Inferior parietal cortex (tissue), 1 donor: ENCODE results near the gene GFOD2.
"Not testable (repeated sequence)": the region's sequence is repeated elsewhere in the genome, so short reads cannot be mapped to it uniquely, and the experiment has no call there.

ENCODE experiments used
- DNase-seq: peaks from one replicate; pipeline ENCODE4 v3.0.0-alpha.2; 2016; ENCODE audit errors: extremely low spot score

Gene GFOD2

GRCh38 chr16:67719048-67719777 is at the start of gene GFOD2:
Gene GFOD2, minus strand, starts transcription at chr16:67719316. Its CDS starts 33,601 bp downstream, at chr16:67685715.
- peak; percentile 97 for DNase-seq

DNA sequence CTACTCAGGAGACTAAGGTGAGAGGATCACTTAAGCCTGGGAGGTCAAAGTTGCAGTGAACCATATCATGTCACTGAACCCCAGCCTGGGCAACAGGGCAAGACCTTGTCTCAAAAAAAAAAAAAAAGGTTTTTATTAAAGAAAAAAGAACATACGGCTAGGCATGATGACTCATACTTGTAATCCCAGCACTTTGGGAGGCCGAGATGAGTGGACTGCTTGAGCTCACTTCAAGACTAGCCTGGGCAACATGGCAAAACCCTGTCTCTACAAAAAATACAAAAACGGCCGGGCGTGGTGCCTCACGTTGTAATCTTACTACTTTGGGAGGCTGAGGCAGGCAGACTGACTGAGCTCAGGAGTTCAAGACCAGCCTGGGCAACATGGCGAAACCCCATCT is 48.8 kb upstream of the GFOD2 start:
- DNase-seq: no peak

- DNase-seq: no peak
Observed at GRCh38 chr16:67766291-67766690, 47.2 kb upstream of the GFOD2 start.

DNA sequence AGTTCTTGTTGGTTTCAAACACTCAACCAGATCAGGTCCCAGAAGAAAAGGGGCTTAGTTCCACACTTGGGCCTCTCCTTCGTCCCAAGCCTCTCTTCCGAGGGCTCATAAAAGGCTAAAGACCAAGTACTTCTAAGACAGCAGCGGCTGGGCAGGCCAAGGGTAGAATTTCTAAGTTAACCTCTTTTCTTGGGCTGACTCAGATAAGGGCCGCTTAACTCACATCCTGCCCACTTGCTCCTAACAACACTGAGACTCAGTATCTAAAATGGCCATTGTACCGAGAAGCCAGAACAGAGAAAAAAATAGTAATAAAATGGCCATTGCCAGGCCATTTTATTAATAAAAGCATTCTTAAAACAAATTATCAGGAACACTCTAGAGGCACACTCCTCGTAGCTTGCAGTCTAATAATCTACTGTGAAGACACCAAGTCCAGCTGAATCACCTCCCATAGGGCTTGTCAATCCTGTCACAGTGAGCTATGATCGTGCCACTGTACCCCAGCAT is 45.1 kb upstream of the GFOD2 start:
- no peak for DNase-seq

DNA sequence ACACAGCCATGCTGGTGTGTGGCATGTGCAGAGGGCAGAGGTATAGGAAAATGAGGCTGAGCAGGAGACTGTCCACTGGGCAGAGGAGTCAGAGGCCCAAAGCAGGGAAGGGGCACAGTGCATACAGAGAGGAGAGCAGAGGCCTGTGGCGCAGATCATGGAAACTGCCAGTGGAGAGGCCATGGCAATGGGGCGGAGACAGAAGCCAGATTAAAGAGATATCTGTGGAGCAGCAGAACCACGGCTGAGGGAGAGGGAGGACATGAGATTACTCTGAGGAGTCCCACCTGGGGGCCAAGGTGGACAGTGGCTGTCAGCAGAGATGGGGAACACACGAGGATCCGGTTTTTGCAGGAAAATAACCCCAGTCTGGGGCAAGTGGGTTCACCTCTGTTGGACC is 44.0 kb upstream of the GFOD2 start:
- no peak for DNase-seq

DNA sequence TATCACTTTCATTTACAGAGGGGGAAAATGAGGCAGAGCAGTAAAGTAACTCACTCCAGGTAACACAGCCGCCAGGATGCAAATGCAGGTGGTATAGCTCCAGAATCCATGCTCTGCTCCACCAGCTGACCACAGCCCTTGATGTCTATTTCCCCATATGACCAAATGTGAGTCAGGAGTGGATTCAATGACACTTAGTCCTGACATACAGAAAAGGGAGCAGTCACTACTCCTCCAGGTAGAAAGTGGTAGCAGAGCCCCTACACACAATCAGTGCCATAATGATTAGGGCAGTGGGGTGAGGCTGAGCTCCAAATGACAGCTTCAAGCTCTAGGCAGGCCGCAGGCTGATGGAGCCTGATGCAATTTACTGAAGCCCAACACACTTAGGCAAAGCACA is 43.3 kb upstream of the GFOD2 start:
- no peak for DNase-seq

- no peak for DNase-seq
Observed at GRCh38 chr16:67761924-67762323, 42.8 kb upstream of the GFOD2 start.

DNA sequence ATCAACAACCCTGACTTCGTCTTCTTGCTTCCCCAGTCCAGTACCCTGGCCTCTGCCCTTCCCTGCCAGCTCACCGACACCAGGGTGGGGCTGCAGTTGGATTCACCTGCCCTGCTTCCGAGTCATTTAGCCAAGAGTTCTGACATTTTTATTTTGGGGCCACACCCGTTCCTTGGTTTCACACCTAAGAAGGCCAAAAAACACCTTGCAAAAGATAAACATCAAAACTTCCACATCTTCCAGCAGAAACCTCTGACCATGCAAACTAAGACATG is 41.8 kb upstream of the GFOD2 start:
- no peak for DNase-seq

DNA sequence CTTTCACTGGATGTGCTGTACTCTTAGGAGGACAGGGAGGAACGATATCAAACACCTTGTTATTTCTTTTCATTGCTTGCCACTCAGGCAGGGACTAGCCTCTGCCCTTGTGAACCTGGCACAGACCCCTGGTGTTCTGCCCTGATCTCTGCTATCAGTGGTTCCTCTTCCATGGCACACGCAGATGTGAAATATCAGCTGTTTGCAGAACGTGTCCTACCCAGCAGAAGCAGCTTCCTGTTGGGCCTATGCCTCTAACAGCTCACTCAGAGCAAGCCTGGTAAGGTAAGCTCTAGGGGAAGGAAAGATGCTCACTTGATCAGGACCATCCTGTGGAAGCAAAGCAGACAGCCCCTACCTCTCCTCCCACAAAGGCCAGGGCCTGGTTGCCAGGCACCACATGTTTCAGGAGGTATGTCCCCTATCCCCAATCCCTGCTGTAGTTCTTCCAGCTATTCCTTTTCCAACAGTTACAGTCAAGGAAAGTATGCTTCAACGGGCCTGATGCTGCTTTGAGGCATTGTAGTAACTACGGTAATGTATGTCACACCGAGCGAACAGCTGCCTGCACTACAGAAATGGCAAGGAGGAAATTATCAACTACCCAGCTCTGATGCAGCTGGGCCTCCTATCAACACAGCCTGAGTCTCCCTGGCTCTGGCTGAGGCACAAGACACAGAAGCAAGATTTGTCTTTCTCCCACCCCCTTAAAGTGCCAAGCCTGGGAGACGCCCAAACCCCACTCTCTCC is 41.3 kb upstream of the GFOD2 start:
- no peak for DNase-seq

DNA sequence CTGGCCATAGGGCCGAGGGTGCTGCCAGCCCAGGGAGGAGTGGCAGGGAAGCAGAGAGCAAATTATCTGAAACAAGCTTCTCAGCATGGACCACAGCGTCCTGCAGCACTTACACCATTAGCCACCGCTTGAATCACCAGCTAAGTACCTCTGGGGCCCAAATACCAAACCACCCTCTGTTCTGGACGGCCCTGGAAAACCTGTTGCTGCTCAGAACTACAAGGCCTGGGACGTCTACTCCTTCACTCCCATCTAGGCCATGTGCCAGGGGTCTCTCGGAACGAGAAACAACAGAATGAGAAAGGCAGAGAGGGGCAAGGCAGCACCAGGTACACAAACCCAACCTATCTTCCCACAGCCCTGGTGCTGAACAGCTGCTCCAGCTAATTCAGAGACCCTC is 39.9 kb upstream of the GFOD2 start:
- DNase-seq: no peak

- DNase-seq: no peak
Observed at GRCh38 chr16:67758006-67758405, 38.9 kb upstream of the GFOD2 start.

- DNase-seq: no peak
Observed at GRCh38 chr16:67752641-67753040, 33.5 kb upstream of the GFOD2 start.

DNA sequence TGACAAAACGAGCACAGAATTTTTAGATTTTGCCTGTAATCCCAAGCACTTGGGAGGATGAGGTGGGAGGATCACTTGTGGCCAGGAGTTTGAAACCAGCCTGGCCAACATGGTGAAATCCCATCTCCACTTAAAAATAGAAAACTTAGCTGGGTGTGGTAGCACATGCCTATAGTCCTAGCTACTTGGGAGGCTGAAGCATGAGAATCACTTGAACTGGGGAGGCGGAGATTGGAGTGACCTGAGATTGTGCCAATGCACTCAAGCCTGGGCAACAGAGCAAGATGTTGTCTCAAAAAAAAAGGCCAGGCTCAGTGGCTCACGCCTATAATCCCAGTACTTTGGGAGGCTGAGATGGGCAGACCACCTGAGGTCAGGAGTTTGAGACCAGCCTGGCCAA is 32.2 kb upstream of the GFOD2 start:
- DNase-seq: not testable (repeated sequence)

DNA sequence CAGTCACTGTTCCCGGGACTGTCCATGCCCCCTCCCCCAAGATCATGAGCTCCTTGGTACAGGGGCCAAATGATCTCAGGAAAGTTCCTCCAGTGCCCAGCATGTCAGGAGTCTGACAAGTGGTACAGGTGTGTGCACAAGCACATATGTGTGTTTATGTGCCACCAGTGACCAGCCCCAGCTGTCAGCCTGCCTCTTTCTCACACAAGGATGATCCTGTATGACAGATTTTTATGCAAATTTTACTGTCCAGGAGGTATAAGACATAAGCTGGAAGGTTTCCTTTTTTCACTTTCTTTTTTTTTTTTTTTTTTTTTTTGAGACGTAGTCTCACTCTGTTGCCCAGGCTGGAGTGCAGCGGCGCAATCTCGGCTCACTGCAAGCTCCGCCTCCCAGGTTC is 31.4 kb upstream of the GFOD2 start:
- DNase-seq: no peak

- DNase-seq: no peak
Observed at GRCh38 chr16:67749436-67750078, 30.4 kb upstream of the GFOD2 start.

- DNase-seq: no peak
Observed at GRCh38 chr16:67748834-67749233, 29.7 kb upstream of the GFOD2 start.

- DNase-seq: no peak
Observed at GRCh38 chr16:67746846-67747245, 27.7 kb upstream of the GFOD2 start.

DNA sequence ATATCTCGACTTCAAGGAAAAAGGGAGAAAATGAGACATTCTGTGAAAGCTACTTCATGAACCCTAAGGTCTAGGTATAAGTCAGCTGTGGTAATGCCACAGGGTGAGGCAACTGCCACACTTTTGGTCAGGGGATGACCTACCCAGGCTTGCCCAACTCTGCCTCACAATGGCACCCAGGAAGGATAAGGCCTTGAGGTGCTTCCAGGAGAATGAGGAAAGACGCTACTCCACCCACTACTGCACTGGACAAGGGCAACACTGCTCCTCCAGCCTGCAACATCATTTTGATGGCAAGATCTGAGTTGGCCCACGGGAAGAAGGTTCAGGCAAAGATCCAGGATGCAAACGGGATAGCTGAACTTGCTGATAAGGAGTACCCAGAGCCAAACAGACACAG is 22.0 kb upstream of the GFOD2 start:
- no peak for DNase-seq

- no peak for DNase-seq
Observed at GRCh38 chr16:67740391-67740790, 21.3 kb upstream of the GFOD2 start.

GRCh38 chr16:67736858-67737257 is 17.7 kb upstream of the GFOD2 start:
- DNase-seq: no peak

DNA sequence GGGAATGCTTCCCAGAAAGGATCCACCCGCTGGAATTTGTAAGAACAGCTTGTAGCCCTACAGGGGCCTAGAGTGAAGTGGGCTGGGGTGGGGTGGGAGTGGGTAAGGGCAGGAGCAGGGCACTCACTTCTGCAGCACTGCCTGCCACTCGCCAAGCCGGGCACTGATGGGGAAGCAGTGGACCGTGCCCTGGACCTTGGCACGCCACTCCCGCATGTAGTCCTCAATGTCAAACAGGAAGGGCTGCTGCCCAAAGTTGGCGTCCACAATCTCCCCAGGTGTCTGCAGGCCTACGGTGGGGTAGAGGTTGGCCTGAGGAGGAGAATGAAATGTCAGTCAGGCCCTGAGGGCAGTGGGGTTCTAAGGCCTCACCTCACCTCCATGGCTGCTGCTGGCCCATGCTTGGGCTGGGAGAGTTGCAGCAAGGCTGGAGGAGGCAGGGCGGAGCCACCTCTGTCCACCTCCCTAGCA is 15.7 kb upstream of the GFOD2 start:
- DNase-seq: no peak

GRCh38 chr16:67733734-67734470 is 14.8 kb upstream of the GFOD2 start:
- no peak for DNase-seq
